PFSK-1 (cell line): Measurements from ENCODE around the gene NUP188.

Experiments used
- FOXP2 ChIP-seq: optimal IDR thresholded peaks from 2 replicates; pipeline ENCODE3; 2011; ENCODE audit warnings: borderline replicate concordance, control low read depth, inconsistent platforms; ENCODE audit not compliant: insufficient read depth; ENCODE audit errors: extremely low read length, extremely low read depth
- POLR2AphosphoS5 ChIP-seq: IDR thresholded peaks from 2 replicates; pipeline ENCODE4 v1.6.1; 2012; ENCODE audit warnings: low read depth, mild to moderate bottlenecking, control low read depth, low read length, moderate library complexity
- SIN3A ChIP-seq: IDR thresholded peaks from 2 replicates; pipeline ENCODE4 v1.6.1; 2012; ENCODE audit warnings: mild to moderate bottlenecking, low read length, moderate library complexity, borderline replicate concordance; ENCODE audit not compliant: insufficient read depth
- TAF1 ChIP-seq: IDR thresholded peaks from 2 replicates; pipeline ENCODE4 v1.6.1; 2012; ENCODE audit warnings: low read length, control low read depth, borderline replicate concordance; ENCODE audit not compliant: insufficient read depth
- TF ChIP-seq, protein P1 (sequence below), 2 experiments: IDR thresholded peaks; 2 replicates each; pipeline versions ENCODE4 v1.6.1 to v1.8.0; 2011 to 2012; ENCODE audit warnings: low read depth in 2 of 2, low read length in 2 of 2, control low read depth in 1 of 2, inconsistent platforms in 1 of 2, mild to moderate bottlenecking in 1 of 2, moderate library complexity in 1 of 2; ENCODE audit not compliant: insufficient read depth in 1 of 2

The NUP188 gene

DNA sequence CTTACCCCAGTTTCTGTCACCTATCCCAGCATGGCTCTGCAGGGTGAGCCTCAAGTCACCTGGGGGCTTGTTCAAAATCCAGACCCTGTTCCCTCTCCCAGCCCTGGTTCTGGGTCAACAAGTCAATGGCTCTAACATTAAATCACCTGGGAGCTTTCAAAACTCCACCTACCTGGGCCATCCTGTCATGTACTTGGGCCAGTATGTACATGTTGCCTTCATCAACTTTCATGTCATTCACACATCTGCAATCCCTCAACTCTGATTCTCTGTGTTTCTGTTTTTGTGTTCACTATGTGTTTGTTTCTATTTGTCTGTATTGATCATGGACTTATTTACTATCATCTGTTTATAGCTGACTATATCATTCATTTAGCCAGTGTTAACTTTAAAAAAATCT is 82.7 kb downstream of the NUP188 start:
- TF ChIP-seq TAF1: no peak
- TF ChIP-seq, protein P1, sequence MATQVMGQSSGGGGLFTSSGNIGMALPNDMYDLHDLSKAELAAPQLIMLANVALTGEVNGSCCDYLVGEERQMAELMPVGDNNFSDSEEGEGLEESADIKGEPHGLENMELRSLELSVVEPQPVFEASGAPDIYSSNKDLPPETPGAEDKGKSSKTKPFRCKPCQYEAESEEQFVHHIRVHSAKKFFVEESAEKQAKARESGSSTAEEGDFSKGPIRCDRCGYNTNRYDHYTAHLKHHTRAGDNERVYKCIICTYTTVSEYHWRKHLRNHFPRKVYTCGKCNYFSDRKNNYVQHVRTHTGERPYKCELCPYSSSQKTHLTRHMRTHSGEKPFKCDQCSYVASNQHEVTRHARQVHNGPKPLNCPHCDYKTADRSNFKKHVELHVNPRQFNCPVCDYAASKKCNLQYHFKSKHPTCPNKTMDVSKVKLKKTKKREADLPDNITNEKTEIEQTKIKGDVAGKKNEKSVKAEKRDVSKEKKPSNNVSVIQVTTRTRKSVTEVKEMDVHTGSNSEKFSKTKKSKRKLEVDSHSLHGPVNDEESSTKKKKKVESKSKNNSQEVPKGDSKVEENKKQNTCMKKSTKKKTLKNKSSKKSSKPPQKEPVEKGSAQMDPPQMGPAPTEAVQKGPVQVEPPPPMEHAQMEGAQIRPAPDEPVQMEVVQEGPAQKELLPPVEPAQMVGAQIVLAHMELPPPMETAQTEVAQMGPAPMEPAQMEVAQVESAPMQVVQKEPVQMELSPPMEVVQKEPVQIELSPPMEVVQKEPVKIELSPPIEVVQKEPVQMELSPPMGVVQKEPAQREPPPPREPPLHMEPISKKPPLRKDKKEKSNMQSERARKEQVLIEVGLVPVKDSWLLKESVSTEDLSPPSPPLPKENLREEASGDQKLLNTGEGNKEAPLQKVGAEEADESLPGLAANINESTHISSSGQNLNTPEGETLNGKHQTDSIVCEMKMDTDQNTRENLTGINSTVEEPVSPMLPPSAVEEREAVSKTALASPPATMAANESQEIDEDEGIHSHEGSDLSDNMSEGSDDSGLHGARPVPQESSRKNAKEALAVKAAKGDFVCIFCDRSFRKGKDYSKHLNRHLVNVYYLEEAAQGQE (IDR thresholded peaks at IDR 0.05; ENCODE audit: insufficient read depth in 1 of 2, low read depth in 2 of 2, low read length in 2 of 2): no peak
- no peak for TF ChIP-seq POLR2AphosphoS5
- TF ChIP-seq SIN3A: no peak
- TF ChIP-seq FOXP2: no peak

- no peak for TF ChIP-seq FOXP2
- no peak for TF ChIP-seq POLR2AphosphoS5
- TF ChIP-seq, protein P1 (IDR thresholded peaks at IDR 0.05; ENCODE audit: insufficient read depth in 1 of 2, low read depth in 2 of 2, low read length in 2 of 2): no peak
- no peak for TF ChIP-seq SIN3A
- no peak for TF ChIP-seq TAF1
These were observed 84.0 kb downstream of the NUP188 start for GRCh38 chr9:129031514-129031913.

DNA sequence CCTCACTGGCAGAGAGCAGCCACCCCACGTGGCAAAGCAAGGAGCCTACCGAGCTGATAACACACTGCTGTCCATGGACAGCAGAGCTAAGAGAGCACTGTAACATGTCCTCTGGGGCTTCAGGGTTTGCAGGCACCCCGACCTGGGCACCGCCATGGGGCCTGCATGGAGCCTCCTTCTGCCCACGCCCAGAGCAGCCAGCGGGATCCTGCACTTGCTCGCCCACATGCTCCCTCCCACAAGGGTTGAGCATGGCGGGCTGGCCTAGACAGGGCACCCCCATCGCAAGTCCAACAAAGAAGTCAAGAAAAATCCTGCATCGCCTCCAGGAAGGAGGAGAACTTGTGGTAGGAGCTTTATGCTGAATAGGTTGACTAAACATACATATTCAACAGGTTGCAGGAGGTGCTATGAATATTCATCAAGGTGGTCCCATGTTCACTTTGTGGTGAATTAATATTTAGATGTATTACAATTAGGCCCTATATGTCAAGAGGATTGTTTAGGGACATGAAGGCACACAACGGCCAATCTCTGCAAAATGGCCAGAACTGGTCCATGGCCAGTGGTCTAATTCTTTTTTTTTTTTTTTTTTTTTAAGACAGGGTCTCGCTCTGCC is 85.2 kb downstream of the NUP188 start:
- no peak for TF ChIP-seq TAF1
- TF ChIP-seq FOXP2: no peak
- no peak for TF ChIP-seq SIN3A
- no peak for TF ChIP-seq POLR2AphosphoS5
- TF ChIP-seq, protein P1 (IDR thresholded peaks at IDR 0.05; ENCODE audit: insufficient read depth in 1 of 2, low read depth in 2 of 2, low read length in 2 of 2): no peak

DNA sequence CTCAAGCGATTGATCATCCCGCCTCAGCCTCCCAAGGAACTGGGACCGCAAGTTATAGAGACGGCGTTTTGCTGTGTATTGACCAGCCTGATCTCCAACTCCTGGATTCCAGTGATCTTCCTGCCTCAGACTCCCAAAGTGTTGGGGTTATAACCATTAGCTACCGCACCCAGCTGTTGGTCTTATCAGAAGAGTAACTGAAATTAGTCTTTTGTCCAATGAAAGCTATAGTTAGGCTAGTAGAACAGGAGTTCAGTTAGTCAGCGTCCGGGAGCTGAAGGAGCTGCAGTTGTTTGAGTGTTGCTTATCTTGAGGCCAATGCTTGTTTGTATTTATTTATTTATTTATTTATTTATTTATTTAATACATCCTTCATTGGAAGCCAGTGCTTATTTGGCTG is 85.7 kb downstream of the NUP188 start:
- TF ChIP-seq FOXP2 (no peak), SIN3A (no peak), POLR2AphosphoS5 (no peak), TAF1 (no peak)
- TF ChIP-seq, protein P1 (IDR thresholded peaks at IDR 0.05; ENCODE audit: insufficient read depth in 1 of 2, low read depth in 2 of 2, low read length in 2 of 2): no peak
